ENCODE data around the gene TMEM271. TPM values are rescaled to one million over a fixed set of nuclear protein-coding genes. Genes with fewer than 3 reads are reported as not detected.
"Not testable (repeated sequence)": the region's sequence is repeated elsewhere in the genome, so short reads cannot be mapped to it uniquely, and the experiment has no call there.

The TMEM271 gene
- total RNA-seq, 1 experiment from 2014 or later, result not detected

DNA sequence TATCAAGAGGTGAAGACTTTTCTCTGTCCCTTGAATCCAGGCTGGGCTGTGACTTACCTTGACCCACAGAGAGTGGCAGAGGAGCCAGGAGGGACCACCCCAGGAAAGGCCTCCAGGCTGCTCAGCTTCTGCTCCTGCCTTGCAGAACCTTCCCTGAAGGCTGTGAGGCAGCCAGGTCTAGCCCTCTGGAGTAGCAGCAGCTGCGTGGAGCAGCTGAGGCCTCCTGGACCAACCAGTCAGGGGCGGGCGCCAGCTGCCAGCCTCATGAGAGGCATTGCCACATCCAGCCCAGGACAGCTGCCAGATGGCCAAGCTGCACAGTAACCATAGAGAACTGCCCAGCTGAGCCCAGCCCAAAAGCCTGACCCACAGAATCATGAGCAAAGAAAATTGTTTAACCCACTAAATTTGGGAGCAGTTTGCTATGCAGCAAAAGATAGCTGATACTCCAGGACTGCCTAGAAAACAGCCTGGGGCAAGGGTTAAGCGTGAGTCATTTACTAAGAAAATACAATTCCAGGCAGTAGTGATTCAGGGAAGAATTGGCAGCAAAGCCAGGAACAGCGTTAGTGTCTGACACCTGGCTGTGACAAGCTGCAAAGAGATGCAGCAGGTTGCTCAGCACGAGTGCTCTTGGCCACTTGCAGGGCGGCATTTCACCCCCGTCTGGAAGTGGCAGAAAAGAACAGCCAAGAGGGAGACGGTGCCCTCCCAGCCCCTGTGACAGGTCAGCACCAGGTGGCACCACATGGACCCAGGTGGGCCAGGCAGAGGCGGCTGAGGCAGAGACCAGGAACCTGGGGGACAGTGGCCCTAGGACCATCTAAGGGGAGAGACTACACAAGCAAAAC, 34.5 kb upstream of the TMEM271 start:
- peak; percentile 30 for DNase-seq (ENCODE audit: low spot score)

DNA sequence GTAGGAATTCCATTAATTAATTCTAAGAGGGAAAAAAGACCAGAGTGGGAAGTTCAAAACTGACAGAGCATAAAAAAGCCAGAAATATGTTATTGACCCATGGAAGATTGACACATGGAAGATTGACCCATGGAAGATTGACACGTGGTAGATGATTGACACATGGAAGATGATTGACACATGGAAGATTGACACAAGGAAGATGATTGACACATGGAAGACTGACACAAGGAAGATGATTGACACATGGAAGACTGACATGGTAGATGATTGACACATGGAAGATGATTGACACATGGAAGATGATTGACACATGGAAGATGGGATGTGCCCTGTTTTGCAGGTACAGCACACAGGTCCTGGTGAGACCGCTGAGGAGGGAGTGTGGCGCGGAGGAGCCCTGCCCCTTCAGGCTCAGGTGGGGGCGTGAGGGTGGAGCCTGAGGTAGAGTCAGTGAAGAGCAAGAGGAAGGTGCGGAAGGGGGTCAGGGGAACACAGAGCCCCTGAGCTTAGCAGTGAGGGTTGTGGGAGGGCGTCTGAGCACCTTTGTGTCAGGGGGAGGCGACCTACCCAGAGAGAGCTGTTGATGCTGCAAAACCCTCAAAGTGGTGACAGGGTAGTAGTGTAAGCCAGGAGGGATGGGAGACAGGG, 33.4 kb upstream of the TMEM271 start:
- no peak for DNase-seq (ENCODE audit: low spot score)

DNA sequence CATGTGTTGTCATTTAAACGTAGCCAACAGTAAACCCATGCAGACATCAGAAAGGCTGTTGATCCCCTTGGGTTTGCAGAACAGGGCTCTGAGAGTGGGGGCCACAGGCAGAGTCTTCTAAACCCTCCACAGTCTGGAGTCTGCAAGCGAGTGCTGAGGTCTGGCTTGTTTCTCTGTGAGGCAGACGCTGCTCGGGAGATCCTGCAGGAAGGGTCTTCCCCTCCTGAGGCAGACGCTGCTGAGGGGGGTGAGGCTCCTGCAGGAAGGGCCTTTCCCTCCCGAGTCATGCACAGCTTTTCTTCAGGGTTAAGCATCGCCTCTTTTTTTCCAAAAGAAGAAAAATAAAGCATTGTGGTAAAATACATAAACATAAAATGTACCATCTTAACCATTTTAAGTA, 32.1 kb upstream of the TMEM271 start:
- no peak for DNase-seq (ENCODE audit: low spot score)

DNA sequence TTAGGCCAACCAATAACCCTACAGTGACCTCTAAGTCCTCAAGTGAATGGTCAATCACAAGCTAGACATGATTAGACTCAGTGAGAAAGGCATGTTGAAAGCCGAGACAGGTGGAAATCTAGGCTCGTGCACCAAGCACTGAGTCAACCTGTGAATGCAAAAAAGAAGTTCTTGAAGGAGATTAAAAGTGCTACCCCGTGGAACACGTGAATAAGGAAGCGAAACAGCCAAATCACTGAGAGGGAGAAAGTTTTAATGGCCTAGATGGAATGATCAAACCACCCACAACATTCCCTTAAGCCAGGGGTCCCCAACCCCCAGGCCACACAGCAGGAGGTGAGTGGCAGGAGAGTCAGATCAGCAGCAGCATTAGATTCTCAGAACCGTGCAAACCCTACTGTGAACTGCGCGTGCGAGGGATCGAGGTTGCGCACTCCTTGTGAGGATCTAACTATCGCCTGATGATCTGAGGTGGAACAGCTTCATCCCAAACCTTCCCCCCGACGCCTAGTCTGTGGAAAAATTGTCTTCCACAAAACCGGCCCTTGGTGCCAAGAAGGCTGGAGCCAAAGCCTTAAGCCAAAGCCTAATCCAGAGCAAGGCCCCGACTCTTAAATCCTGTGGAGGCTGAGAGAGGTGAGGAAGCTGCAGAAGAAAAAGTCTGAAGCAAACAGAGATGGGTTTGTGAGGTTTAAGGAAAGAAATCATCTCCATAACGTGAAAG, 29.8 kb upstream of the TMEM271 start:
- DNase-seq (ENCODE audit: low spot score), result no peak

DNA sequence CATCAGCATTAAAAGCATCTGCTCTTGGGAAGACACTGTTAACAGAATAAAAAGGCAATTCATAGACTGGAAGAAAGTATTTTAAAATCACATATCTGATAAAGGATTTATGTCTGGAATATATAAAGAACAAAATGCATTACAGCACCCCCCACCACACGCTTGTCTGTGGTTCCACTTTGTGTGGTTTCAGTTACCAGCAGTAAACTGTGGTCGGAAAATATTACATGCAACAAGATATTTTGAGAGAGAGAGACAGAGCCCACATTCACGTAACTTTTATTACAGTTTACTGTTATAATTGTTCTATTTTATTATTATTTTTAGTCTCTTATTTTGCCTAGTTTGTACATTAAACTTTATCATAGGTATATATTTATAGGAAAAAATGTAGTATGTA, 28.0 kb upstream of the TMEM271 start:
- no peak for DNase-seq (ENCODE audit: low spot score)

DNA sequence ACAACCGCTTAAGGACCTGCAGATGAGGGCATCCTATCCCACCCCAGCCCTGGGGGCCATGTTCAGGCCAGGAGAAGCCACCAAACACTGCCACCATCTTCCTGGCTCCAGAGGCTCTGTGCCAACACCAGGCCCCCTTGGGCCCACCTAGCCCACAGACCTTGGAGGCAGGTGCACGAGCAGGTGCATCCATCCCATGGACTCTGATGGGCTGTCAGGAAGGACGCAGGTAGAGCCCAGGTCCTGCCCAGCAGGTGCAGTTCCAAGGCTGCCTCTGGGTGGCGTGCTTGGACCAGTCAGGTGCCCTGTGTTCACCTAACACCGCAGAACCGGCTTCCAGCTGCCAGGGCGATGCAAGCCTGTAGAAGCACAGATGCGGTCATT, 26.5 kb upstream of the TMEM271 start:
- DNase-seq (ENCODE audit: low spot score), result peak; percentile 82

DNA sequence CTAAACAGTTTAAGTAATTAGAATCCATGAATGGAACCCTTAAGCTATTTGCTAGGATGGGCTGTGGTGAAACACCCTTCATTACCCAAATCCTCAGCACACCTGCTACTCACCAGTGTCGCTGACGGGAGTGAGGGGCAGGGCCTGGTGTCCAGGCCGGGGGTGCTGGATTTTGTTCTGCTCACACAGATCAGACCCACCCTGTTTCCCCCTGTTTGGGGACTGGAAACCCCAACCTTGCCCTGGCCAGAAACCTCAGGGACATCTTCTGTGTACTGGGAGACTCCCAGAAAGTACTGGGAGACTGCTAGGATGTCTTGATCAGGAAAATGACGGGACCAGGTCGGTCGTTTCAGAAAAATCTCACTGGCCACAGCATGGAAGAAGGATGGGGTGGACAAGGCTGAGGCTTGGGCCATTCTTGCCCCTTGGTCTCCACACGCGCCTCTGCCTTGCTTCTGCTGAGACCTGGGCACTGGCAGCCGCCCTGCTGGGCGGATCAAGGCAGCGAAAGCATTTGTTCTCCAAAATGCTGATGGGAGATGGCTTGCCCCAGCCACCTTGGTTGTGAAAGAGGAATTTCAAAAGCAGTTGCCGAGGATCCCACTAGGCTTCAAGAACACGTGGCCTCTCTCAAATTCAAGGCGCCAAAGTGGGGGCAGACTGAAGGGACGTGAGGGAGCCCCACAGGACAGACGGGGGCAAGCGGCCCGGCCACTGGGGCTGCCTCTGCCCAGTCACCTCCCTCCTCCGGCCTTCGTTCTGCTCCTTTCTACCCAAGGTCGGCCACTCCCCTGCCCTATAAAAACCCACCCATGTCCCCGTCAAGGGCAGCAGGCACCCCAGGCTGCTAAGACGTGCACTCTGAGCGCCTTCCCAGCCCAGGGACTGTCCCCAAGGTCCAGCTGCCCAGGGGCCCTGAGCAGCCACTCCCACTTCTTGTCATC, 25.8 kb upstream of the TMEM271 start:
- DNase-seq (ENCODE audit: low spot score), result no peak

DNA sequence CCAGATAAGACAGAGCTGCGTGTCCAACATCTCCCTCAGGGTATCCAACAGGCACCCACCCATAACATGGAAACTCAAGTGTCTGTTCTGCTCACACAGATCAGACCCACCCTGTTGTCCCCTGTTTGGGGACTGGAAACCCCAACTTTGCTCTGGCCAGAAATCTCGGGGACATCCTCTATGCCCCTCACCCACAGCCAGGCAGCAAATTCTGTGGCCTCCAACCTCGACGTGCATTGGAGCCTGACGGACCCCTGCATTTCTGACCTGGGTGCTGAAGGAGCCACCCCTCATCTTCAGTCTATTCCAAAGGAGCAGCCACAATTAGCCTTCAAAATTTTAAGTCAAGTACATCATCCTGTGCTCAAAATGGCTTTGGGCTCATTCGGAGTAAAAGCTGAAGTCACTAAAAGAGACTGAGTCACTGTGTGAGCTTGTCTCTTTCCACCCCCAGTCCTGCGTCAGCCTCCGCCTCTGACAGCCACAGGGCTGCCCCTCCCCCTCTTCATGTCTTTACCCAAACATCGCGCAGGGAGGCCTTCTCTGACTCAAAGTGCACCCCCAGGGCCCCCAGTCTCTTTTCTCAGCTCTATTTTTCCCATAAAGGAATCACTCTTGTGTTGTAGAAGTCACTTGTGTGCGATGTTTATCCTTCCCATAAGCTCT, 24.9 kb upstream of the TMEM271 start:
- DNase-seq (ENCODE audit: low spot score), result no peak

DNA sequence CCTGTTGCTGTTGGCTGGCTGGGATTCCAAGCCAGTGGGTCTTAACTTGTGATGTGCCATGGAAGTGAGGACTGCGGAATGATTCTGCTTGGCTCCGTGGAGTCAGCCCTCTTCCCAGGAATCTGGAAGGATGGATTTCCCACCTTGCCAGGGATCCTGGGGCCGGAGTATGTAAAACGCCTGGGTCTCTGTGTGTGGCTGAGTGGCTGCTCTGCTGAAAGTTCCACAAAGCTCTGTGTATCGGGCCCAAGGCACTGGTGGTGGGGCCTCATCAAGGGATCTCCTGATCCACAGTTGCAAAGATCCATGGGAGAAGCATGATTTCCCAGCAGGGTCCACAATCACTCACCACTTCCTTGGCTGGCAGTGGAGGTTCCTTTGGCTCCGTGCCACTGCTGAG, 24.1 kb upstream of the TMEM271 start:
- no peak for DNase-seq (ENCODE audit: low spot score)

DNA sequence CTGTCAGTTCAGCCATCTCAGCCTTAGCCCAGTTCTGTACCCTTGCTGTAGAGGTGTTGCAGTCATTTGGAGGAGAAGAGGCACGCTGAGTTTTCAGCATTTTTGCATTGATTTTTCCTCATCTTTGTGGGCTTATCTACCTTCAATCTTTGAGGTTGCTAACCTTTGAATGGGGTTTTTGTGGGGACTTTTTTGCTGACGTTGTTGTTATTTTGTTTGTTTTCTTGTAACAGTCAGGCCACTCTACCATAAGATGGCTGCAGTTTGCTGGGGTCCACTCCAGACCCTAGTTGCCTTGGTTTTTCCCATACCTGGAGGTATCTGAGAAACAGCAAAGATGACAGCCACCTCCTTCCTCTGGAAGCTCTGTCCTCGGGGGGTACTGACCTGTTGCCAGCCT, 22.8 kb upstream of the TMEM271 start:
- DNase-seq (ENCODE audit: low spot score), result no peak

DNA sequence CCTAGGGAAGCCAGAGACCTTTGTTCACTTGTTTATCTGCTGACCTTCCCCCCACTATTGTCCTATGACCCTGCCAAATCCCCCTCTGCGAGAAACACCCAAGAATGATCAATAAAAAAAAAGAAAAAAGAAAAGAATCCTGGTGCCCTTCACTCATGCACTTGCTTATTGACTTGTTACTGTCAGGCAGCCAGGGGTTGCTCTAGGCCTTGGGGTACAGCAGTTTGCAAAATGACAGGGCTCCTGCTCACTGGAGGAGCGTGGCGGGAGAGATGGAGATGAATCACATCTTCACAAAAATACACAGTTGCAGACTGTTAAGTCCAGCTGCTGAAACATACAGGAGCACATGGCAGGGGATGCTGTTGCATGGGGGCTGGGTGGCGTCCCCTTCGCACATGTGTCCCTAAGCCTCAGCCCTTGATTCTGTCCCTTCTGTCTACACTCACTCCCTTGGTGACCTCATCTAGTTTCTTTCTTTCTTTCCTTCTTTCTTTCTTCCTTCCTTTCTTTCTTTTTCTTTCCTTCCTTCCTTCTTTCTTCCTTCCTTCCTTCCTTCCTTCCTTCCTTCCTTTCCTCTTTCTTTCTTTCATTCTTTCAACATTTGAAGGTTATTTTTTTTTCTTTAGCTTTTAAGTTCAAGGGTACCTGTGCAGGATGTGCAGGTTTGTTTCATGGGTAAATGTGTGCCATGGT, 16.9 kb upstream of the TMEM271 start:
- DNase-seq (ENCODE audit: low spot score), result no peak

DNA sequence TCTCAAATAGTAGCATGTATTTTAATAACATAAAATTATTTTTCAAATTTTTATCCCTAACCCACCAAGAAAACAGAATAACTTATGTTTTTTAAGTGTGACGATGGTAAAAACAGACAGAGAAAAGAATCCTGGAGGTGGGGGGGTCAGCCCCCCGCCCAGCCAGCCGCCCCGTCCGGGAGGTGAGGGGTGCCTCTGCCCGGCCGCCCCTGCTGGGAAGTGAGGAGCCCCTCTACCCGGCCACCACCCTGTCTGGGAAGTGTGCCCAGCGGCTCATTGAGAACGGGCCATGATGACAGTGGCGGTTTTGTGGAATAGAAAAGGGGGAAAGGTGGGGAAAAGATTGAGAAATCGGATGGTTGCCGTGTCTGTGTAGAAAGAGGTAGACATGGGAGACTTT, 16.1 kb upstream of the TMEM271 start:
- DNase-seq (ENCODE audit: low spot score), result not testable (repeated sequence)

DNA sequence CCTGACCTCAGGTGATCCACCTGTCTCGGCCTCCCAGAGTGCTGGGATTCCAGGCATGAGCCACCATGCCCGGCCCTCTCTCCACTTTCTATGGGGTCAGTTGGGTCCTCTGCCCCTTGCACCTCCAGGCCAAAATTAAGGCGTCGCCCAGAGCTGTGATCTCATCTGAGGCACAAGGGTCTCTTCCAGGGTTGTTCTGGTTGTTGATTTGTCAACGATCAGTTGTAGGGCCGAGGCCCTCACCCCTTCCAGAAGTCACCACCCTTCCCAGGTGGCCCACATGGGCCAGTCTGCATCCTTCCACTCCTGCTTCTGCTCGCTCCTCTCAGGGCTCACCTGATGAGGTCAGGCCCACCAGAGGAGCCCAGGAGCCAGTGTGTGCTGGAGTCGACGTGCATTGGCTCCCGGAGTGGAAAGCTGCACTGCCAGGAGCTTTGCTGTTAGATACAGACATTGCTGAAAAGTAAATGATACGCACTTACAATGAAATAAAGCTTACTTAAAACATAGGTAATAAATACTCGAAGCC, 14.3 kb upstream of the TMEM271 start:
- no peak for DNase-seq (ENCODE audit: low spot score)

DNA sequence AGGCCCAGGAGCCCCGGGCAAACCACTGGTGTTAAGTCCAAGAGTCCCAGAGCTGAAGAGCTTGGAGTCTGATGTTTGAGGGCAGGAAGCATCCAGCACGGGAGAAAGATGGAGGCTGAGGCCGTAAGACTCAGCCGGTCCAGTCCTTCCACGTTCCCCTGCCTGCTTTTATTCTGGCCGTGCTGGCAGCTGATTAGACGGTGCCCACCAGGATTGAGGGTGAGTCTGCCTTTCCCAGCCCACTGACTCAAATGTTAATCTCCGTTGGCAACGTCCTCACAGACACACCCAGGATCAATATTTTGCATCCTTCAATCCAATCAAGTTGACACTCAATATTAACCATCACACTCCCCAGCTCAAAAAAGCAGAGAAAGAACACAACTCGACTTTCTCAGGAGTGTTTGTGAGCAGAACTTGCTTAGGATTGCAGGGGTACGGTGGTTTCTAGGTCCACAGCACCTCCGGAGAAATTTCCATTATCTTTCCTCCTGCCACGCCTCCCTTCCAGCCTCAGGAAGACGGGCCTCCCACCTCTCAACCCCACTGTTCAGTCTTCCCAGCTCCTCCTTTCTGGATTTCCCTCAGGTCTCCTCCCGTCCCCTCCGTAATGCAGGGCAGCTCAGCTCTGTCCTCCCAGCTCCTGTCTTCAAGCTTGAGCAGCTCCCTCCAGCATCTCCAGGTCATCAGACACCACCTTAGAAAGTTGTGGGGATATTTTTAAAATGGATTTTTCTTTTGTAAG, 13.3 kb upstream of the TMEM271 start:
- DNase-seq (ENCODE audit: low spot score), result no peak

DNA sequence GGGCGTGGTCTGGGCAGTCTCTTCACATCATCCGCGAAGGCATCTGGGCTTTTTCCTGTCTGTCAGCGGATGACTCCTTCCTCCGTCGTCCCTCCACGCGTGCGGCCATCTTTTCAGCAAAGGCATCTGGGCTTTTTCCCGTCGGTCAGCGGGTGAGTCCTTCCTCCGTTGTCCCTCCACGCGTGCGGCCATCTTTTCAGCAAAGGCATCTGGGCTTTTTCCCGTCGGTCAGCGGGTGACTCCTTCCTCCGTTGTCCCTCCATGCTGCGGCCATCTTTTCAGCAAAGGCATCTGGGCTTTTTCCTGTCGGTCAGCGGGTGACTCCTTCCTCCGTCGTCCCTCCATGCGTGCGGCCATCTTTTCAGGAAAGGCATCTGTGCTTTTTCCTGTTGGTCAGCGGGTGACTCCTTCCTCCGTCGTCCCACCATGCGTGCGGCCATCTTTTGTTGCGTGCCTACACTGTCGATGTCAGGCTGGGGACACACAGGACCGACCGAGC, 12.3 kb upstream of the TMEM271 start:
- DNase-seq (ENCODE audit: low spot score), result no peak

DNA sequence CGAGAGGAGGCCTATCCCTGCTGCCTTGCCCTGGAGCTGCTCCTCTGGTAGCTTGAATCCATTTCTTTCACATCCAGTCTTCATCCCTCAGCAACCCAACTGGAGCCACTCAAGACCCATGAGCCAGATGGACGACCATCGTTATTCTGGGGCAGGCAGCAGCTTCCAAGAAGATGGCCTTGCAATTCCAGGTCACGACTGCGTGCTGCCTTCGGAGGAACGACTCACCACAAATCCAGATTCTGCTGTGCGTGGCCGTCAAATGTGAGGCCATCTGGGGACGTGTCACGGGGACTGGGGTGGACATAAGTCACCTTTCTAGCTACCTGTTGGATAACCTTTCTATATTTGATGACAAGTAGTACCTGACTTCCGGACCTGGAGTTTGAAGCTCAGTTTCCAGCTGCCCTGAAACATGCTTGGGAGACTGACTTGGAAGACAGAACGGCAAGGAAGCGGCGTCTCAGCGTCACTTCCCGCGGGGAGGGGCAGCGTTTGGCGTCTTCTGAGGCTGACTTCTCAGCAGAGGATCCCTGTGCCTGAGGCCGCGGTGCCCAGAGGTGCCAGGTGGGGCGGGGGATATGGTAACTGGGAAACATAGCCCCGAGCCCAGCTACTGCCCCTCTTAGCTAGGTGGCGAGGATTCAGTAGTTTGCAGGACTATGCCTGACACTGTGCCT, 11.7 kb upstream of the TMEM271 start:
- no peak for DNase-seq (ENCODE audit: low spot score)

DNA sequence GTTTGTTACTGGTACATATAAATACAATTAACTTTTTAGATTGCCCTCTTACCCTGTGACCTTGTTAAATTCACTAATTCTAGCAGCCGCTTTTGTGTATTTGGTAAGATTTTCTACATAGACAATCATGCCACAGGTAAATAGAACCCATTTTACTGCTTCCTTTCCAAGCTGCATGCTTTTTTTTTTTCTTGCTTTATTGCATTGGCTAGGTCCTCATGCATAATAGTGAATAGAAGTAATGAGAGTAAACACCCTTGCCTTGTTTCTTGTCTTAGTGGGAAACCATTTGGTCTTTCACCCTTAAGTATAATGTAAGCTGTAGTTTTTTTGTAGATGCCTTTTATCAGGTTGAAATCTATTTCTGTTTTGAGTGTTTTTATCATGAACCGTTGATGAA, 7.7 kb upstream of the TMEM271 start:
- DNase-seq (ENCODE audit: low spot score), result no peak

DNA sequence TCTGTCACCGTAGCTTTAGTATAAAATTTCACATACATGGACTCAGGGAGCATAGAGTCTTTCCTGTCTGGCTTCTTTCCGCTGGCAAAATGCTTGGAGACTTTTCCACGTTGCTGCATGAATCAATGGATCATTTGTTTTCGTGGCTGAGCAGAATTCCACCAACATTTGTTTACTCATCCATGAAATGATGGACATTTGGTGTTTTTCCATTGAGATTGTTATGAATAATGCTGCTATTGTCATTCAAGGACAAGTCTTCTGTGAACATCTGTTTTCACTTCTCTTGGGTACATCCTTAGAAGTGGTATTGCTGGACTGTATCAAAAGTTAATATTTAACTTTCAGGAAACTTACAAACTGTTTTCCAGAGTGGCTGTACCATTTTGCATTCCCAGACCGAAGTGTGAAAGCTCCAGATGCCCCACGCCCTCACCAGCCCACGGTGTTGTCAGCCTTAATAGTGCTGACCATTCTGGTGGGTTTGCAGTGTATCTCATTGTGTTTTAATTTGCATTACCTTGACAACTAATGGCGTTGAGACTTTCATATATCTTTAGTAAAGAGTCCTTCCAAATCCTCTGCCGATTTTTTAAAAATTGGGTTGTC, 5.8 kb upstream of the TMEM271 start:
- no peak for DNase-seq (ENCODE audit: low spot score)
